Suprapubic skin (tissue), 4 donors: ENCODE measurements around the gene MTA1. TPM values are rescaled to one million over a fixed set of nuclear protein-coding genes. Genes with fewer than 3 reads are reported as not detected.

Source experiments
- DNase-seq, 2 donors: peaks; one replicate each; pipeline ENCODE4 v3.0.0-alpha.2; 2019; ENCODE audit warnings: low spot score in 2 of 2
- H3K27ac ChIP-seq: fragments of 200-600 bp; sonication (generic); one replicate; pipeline ENCODE4 v1.5.1; 2019
- H3K27me3 ChIP-seq: fragments of 200-600 bp; sonication (generic); one replicate; pipeline ENCODE4 v1.5.1; 2019
- H3K36me3 ChIP-seq: fragments of 200-600 bp; sonication (generic); one replicate; pipeline ENCODE4 v1.5.1; 2019
- H3K4me1 ChIP-seq: fragments of 200-600 bp; sonication (generic); one replicate; pipeline ENCODE4 v1.5.1; 2019
- H3K4me3 ChIP-seq: fragments of 200-600 bp; sonication (generic); one replicate; pipeline ENCODE4 v1.5.1; 2019; ENCODE audit warnings: mild to moderate bottlenecking
- H3K9me3 ChIP-seq: fragments of 200-600 bp; sonication (generic); one replicate; pipeline ENCODE4 v1.5.1; 2019
- CTCF ChIP-seq, 2 donors: fragments of 200-600 bp in 1 of 2; fragments of 450-650 bp in 1 of 2; sonication (generic) in 1 of 2; IDR thresholded peaks; one replicate each; pipeline ENCODE4 v1.5.1; 2016 to 2019; ENCODE audit warnings: antibody characterized with exemption in 2 of 2, mild to moderate bottlenecking in 1 of 2, moderate library complexity in 1 of 2
- EP300 ChIP-seq: sonication (generic); formaldehyde crosslinking; IDR thresholded peaks from one replicate; pipeline ENCODE4 v1.6.1; 2017; ENCODE audit warnings: antibody characterized with exemption
- POLR2A ChIP-seq, 2 donors: fragments of 450-650 bp; IDR thresholded peaks; one replicate each; pipeline ENCODE4 v1.6.1; 2017; ENCODE audit warnings: antibody characterized with exemption in 2 of 2, mild to moderate bottlenecking in 2 of 2, moderate library complexity in 2 of 2
- POLR2AphosphoS5 ChIP-seq, 3 donors: sonication (generic); formaldehyde crosslinking; IDR thresholded peaks; one replicate each; pipeline ENCODE4 v1.6.1; 2017; ENCODE audit warnings: antibody characterized with exemption in 3 of 3
- WGBS: methylation state at CpG from one replicate; pipeline ENCODE4 v1.1.5; 2018; 5-methylcytosine and 5-hydroxymethylcytosine counted together
- total RNA-seq, 4 donors: library from RNA; depleted of rRNA; stranded (reverse); fragments of >200 nt; gene quantifications; one replicate each; pipeline ENCODE4 v1.1.0, GENCODE V29; 2016

Gene MTA1
- total RNA-seq, 4 donors from 2014 or later, result 38.1 to 107 (median 59.5) TPM

GRCh38 chr14:105430565-105430964 lies 10.9 kb downstream of the MTA1 start:
- no peak for DNase-seq
- WGBS, result 34% methylated on average over 9 of the region's 9 CpGs
- Histone ChIP-seq H3K36me3 (peaks cover 10% of the 10 kb centered on the region), H3K27ac (no peak overlapping the region), H3K4me1 (no peaks in the 10 kb centered on the region), H3K4me3 (no peak overlapping the region), H3K9me3 (no peaks in the 10 kb centered on the region), H3K27me3 (no peaks in the 10 kb centered on the region)
- no peak for TF ChIP-seq EP300
- TF ChIP-seq POLR2A (IDR thresholded peaks at IDR 0.05), result no peak
- TF ChIP-seq POLR2AphosphoS5 (IDR thresholded peaks at IDR 0.05), result no peak
- no peak for TF ChIP-seq CTCF (IDR thresholded peaks at IDR 0.05)

- Histone ChIP-seq H3K4me3 (no peak overlapping the region), H3K9me3 (no peaks in the 10 kb centered on the region), H3K27me3 (no peaks in the 10 kb centered on the region), H3K36me3 (peaks cover 9% of the 10 kb centered on the region), H3K27ac (no peak overlapping the region), H3K4me1 (no peaks in the 10 kb centered on the region)
- TF ChIP-seq POLR2AphosphoS5 (IDR thresholded peaks at IDR 0.05), result no peak
- WGBS, result 100% methylated on average over 1 of the region's 1 CpG
- DNase-seq, result no peak
These were observed 11.6 kb downstream of the MTA1 start for GRCh38 chr14:105431256-105431655.

- H3K27me3 ChIP-seq, result no peaks in the 10 kb centered on the region
- TF ChIP-seq POLR2A (IDR thresholded peaks at IDR 0.05), result no peak
- TF ChIP-seq CTCF (IDR thresholded peaks at IDR 0.05), result no peak
- TF ChIP-seq POLR2AphosphoS5 (IDR thresholded peaks at IDR 0.05), result no peak
- no peak for TF ChIP-seq EP300
- 89% methylated on average over 12 of the region's 12 CpGs for WGBS
- no peak overlapping the region for H3K4me3 ChIP-seq
- DNase-seq, result no peak
- no peaks in the 10 kb centered on the region for H3K36me3 ChIP-seq
- no peak overlapping the region for H3K27ac ChIP-seq
- H3K9me3 ChIP-seq, result no peaks in the 10 kb centered on the region
- H3K4me1 ChIP-seq, result peaks cover 10% of the 10 kb centered on the region
These were observed 13.0 kb downstream of the MTA1 start for GRCh38 chr14:105432657-105433056.

- no peaks in the 10 kb centered on the region for H3K27me3 ChIP-seq
- no peak for DNase-seq
- no peak overlapping the region for H3K27ac ChIP-seq
- H3K36me3 ChIP-seq, result no peaks in the 10 kb centered on the region
- peaks cover 10% of the 10 kb centered on the region for H3K4me1 ChIP-seq
- WGBS, result 86% methylated on average over 2 of the region's 17 CpGs
- H3K4me3 ChIP-seq, result no peak overlapping the region
- TF ChIP-seq POLR2AphosphoS5 (IDR thresholded peaks at IDR 0.05), result no peak
- no peak for TF ChIP-seq EP300
- no peak for TF ChIP-seq CTCF (IDR thresholded peaks at IDR 0.05)
- TF ChIP-seq POLR2A (IDR thresholded peaks at IDR 0.05), result no peak
- no peaks in the 10 kb centered on the region for H3K9me3 ChIP-seq
These were observed 13.6 kb downstream of the MTA1 start for GRCh38 chr14:105433161-105433605.

GRCh38 chr14:105436402-105436801 lies 16.8 kb downstream of the MTA1 start:
- no peaks in the 10 kb centered on the region for H3K9me3 ChIP-seq
- H3K36me3 ChIP-seq, result peaks cover 7% of the 10 kb centered on the region
- DNase-seq, result no peak
- H3K4me1 ChIP-seq, result peaks cover 10% of the 10 kb centered on the region
- no peak for TF ChIP-seq POLR2AphosphoS5 (IDR thresholded peaks at IDR 0.05)
- TF ChIP-seq CTCF (IDR thresholded peaks at IDR 0.05), result no peak
- TF ChIP-seq EP300, result no peak
- TF ChIP-seq POLR2A (IDR thresholded peaks at IDR 0.05), result no peak
- 93% methylated on average over 12 of the region's 12 CpGs for WGBS
- H3K4me3 ChIP-seq, result no peak overlapping the region
- H3K27ac ChIP-seq, result no peak overlapping the region
- H3K27me3 ChIP-seq, result no peaks in the 10 kb centered on the region
